Subcutaneous preadipocyte (primary cell): ENCODE measurements around the gene PLSCR4. TPM values are rescaled to one million over a fixed set of nuclear protein-coding genes. Genes with fewer than 3 reads are reported as not detected.

Experiments
- total RNA-seq: library from RNA; depleted of rRNA; stranded (reverse); fragments of >200 nt; gene quantifications from 2 replicates; pipeline ENCODE4 v1.2.3, GENCODE V29; 2012

PLSCR4 gene
- total RNA-seq, result 9.4 and 11.0 TPM in 2 replicates

GRCh38 chr3:146250449-146251382 is at the start of gene PLSCR4:
Gene PLSCR4, minus strand, starts transcription at chr3:146251105. Its CDS starts 29,034 bp downstream, at chr3:146222071.

GRCh38 chr3:146160964-146161662 is 89.8 kb downstream of the PLSCR4 start, which contains the start of gene PLOD2:
Gene PLOD2, minus strand, starts transcription at chr3:146161184. Its CDS starts 195 bp downstream, at chr3:146160989.

Other genes with a start within 250 kb of the PLSCR4 start
- 75.0 and 87.6 TPM in 2 replicates for gene PLOD2, start 89.9 kb downstream of the PLSCR4 start, total RNA-seq
- gene PLSCR2, start 218.5 kb upstream of the PLSCR4 start, total RNA-seq, result not detected in 2 replicates